Measurements from ENCODE around the gene ADAM10. TPM values are rescaled to one million over a fixed set of nuclear protein-coding genes. Genes with fewer than 3 reads are reported as not detected.

ADAM10 gene
- total and polyA plus RNA-seq, 2 experiments from 2014 or later = 110 to 163 TPM

GRCh38 chr15:58543664-58544335 lies 205.7 kb downstream of the ADAM10 start:
- Histone ChIP-seq H3K9me3 (ENCODE audit: low read depth) (no peaks in the 10 kb centered on the region), H3K4me1 (ENCODE audit: low read depth) (peaks cover 3% of the 10 kb centered on the region), H3K36me3 (no peaks in the 10 kb centered on the region), H3K27ac (no peak overlapping the region), H3K4me3 (no peak overlapping the region), H3K27me3 (no peaks in the 10 kb centered on the region)
- TF ChIP-seq CTCF (IDR thresholded peaks at IDR 0.05; ENCODE audit: low read depth, low read length) = no peak
- DNase-seq (ENCODE audit: low read depth in 1 of 2, low spot score in 1 of 2) = no peak

DNA sequence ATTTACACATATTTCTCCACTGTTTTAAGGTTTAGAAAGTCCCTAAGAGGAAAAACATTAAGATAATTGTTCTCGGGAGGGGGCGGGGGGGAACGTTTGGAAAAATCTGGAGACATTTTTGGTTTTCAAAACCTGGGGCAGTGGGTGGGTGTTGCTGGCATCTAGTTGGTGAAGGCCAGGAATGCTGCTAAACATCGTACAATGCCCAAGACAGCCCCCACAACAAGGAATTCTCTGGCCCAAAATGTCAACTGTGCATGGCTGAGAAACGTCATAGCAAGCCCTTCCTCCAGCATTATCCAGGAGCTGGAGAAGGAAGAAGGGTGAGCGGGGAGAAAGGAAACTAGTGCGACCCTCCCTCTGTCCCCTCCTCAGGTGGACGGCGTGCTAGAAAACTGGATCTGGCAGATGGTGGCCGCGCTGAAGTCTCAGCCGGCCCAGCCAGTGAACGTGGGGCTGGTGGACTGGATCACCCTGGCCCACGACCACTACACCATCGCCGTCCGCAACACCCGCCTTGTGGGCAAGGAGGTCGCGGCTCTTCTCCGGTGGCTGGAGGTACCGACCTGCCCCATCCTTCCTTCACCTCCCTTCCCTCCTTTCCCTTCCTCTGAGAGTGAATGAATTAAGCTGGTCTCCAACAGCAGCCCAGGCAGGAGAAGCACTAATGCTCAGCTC lies 208.0 kb downstream of the ADAM10 start:
- no peaks in the 10 kb centered on the region for H3K9me3 ChIP-seq (ENCODE audit: low read depth)
- DNase-seq (ENCODE audit: low read depth in 1 of 2, low spot score in 1 of 2) = no peak

DNA sequence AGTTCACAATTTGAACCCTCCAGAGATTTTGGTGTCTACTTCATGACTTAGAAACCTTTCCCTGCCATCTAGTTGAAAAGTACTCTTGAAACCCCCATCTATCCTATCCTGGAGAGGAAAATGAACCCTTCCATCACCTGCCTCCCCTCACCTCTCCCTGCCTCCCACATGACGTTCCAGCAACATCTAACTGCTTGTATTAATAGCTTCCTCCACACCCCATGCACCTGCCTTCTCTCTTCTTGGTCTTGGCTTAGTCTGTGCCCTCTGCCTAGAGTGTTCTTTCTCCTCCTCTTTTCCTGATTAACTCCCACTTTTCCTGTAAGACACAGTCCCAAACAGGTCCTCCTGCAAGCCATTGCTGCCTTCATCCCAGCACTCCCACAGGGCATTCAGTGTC lies 210.0 kb downstream of the ADAM10 start:
- no peaks in the 10 kb centered on the region for H3K27me3 ChIP-seq
- no peaks in the 10 kb centered on the region for H3K9me3 ChIP-seq (ENCODE audit: low read depth)
- H3K4me3 ChIP-seq = no peak overlapping the region
- TF ChIP-seq CTCF (IDR thresholded peaks at IDR 0.05; ENCODE audit: low read depth, low read length) = no peak
- no peak overlapping the region for H3K27ac ChIP-seq
- H3K4me1 ChIP-seq (ENCODE audit: low read depth) = no peaks in the 10 kb centered on the region
- no peaks in the 10 kb centered on the region for H3K36me3 ChIP-seq
- no peak for DNase-seq (ENCODE audit: low read depth in 1 of 2, low spot score in 1 of 2)

More for the DNA sequence above, 208.0 kb downstream of the ADAM10 start:
- no peak for TF ChIP-seq CTCF (IDR thresholded peaks at IDR 0.05; ENCODE audit: low read depth, low read length)
- H3K27me3 ChIP-seq = no peaks in the 10 kb centered on the region
- no peaks in the 10 kb centered on the region for H3K36me3 ChIP-seq
- no peak overlapping the region for H3K4me3 ChIP-seq
- H3K27ac ChIP-seq = no peak overlapping the region
- H3K4me1 ChIP-seq (ENCODE audit: low read depth) = no peaks in the 10 kb centered on the region

- Histone ChIP-seq H3K27me3 (no peaks in the 10 kb centered on the region), H3K36me3 (no peaks in the 10 kb centered on the region), H3K4me1 (ENCODE audit: low read depth) (no peaks in the 10 kb centered on the region), H3K4me3 (no peak overlapping the region), H3K9me3 (ENCODE audit: low read depth) (no peaks in the 10 kb centered on the region), H3K27ac (no peak overlapping the region)
- no peak for TF ChIP-seq CTCF (IDR thresholded peaks at IDR 0.05; ENCODE audit: low read depth, low read length)
- no peak for DNase-seq (ENCODE audit: low read depth in 1 of 2, low spot score in 1 of 2)
These were observed 210.6 kb downstream of the ADAM10 start for GRCh38 chr15:58538901-58539300.

Other genes starting within 250 kb of the ADAM10 start
- 23.7 and 30.7 TPM in 2 replicates for gene MINDY2, start 21.6 kb upstream of the ADAM10 start, total RNA-seq
- gene MINDY2, start 21.6 kb upstream of the ADAM10 start, polyA plus RNA-seq = 40.2 and 58.4 TPM in 2 replicates
- gene SLTM, start 184.0 kb upstream of the ADAM10 start, total RNA-seq = 59.6 and 78.9 TPM in 2 replicates
- gene SLTM, start 184.0 kb upstream of the ADAM10 start, polyA plus RNA-seq = 92.4 and 98.1 TPM in 2 replicates
- 12.4 and 12.9 TPM in 2 replicates for gene RNF111, start 238.0 kb upstream of the ADAM10 start, total RNA-seq
- 15.1 and 23.0 TPM in 2 replicates for gene RNF111, start 238.0 kb upstream of the ADAM10 start, polyA plus RNA-seq

Data from cardiac muscle cell (in vitro differentiated cells and primary cell).